HG02885 (cell line): ENCODE data around the gene ZBTB24.
"Not testable (repeated sequence)": the region's sequence is repeated elsewhere in the genome, so short reads cannot be mapped to it uniquely, and the experiment has no call there.

Source experiments
- ATAC-seq: cut with Tn5 transposase; IDR thresholded peaks from one replicate; pipeline ENCODE4 v1.9.1; 2021; ENCODE audit warnings: mild to moderate bottlenecking; ENCODE audit not compliant: unreplicated experiment, poor library complexity

The ZBTB24 gene

DNA sequence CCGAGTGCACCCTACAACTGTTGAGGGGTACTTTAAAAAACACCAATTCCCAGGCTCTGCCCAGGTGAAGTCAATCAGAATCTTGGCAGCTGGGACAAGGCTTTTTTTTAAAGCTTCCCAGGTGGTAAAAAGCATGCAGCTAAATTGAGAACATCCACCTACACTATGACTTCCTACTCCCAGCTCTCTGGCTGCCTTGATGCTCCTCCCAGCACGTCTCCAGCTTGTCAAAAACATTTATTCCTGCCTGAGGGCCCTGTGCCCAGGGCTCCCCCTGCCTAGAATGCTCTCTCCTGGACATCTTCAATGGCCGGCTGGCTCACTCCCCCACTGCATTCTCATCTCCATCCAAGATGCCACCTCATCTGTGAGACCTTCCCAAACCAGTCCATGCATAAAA is 9.9 kb downstream of the ZBTB24 start:
- ATAC-seq, result no peak

DNA sequence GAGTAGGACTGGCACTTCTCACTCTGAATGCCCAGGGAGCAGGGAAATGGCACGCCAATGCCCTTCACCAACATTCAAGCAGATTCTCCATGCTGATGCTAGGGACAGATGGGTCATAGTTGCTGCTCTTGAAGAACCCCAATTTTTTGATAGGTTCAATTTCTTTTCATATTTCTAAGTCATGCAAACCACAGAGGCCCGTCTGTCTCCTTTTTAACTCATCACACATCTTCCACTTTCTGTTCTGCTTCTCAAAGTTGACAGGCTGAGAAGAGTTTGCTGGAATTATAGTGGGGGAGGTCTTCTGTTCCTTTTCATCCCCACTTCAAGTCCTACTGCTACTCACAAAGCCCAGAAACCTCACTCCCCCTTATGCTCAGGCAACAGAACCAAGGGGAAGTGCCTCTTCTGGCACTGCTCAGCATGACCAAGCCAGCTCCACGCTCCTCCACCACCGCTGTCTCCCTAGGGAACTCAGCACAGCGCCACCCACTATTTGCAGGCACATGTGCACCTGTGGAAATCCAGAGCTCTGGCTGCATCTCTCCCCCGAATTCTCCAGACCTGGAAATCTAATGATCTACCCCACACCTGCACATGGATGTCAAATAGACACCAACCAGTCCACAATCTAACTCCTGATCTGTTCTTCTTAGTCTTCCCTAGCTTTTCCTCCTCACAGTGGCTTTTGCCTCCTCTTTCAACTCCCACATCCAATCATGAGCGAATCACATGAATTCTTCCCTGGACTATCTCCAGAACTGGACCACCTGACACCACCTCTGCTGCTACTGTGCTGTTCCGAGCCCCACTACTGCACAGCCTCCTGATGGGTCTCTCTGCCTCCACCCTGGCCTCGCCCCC is 10.7 kb downstream of the ZBTB24 start:
- ATAC-seq, result peak; percentile 71

DNA sequence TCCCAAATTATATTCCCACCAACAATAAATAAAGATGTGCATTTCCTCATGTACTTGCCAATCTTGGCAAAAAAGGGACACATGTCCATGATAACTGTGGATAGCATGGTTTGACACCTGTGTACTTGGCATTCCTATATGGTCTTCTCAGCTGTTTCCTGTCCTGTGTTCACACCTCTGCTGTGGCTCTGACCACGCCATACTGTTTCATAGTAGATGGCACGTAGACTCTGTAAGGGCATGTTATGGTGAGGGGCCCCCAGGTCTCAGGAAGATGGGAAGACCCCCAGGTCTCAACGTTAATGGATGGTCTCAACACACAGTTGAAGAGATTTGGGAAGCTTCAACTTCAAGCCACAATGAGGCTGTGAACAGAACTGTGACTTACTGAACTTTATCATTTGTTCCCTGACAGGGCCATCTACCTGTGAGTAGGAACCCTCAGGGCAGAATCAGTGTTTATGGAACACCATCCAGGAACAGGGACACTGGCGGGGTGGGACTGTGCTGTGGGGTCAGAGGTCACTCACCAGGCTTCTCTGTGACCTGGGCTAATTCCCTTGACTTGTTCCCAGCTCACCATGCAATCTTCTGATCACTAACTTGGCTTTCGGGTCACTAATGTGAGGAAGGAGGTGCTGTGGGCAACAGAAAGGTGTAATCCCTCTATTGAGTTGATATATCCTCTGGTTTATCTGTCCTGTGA is 11.8 kb downstream of the ZBTB24 start:
- ATAC-seq, result no peak

DNA sequence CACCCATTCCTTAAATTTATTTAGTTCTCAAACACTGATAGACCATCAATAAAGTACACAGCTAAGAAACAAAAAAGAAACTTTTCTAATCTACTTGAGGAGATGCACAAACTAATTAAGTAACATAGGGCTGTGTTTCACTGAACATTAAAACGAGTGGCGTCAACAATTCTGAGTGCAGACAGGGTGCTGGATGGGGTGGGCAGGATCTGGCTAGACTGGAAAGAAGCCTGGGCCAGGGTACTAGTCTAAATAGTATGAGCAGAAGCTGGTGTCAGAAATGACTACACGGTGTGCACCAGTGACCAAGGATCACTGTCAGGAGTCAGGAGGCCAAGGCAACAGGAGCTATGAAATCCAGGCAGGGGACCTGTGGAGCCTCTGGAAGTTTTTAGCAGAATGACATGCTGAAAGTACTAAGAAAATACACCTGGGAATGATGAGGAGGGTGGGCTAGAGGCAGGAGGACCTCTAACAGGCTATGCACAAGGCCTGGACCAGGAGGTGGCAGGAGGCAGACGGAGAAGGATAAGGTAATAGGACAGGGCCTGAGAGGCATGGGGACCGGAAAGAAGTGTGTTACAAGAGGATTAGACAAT is 13.3 kb downstream of the ZBTB24 start:
- no peak for ATAC-seq

DNA sequence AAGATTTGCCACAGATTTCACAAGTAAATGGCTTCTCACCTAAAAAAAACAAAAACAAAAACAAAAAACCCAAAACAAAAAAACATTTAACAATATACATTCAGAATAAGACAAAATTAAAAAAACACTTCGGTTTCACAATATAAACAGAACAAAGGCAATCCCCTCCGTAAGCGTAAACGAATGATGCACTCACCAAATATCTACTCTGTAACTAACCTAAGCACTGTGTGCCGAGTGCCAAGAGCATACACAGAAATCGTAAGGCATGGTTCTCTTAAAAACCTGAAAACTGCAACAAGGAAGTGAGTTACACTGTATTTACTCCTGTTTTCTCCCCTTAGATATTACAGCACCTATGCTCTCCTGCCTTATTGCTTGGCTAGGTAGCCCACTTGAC is 15.3 kb downstream of the ZBTB24 start:
- ATAC-seq, result no peak

DNA sequence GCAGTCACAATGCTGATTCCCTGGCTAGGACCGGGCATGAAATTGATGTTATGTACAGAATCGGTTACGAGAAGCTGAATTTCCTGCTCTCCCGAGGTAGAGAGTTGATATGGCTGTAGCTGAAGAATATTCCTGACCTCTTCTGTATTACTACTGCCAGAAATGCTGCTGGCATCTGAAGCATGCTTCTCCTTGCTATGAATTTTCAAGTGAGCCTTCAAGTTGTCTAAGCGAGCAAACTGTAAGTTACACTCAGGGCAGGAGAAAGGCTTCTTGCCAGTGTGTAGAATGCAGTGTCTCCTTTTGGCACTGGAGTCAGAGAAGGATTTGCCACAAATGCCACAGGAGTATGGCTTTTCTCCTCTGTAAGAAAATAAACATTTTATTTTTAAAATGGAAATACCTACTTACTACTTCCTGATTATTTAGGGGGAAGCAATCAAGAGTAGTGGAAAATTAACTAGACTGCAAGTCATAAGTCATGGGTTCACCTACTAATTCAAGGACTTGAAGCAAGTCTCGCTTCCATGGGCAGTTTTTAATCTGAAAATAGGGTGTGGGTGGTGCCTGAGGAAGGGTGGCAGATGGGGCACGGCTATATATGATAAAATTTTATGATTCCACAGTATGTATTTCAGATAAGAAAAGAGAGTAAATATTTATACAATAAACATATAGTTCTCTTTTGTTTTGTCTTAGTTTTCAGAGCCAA is 16.7 kb downstream of the ZBTB24 start:
- no peak for ATAC-seq

DNA sequence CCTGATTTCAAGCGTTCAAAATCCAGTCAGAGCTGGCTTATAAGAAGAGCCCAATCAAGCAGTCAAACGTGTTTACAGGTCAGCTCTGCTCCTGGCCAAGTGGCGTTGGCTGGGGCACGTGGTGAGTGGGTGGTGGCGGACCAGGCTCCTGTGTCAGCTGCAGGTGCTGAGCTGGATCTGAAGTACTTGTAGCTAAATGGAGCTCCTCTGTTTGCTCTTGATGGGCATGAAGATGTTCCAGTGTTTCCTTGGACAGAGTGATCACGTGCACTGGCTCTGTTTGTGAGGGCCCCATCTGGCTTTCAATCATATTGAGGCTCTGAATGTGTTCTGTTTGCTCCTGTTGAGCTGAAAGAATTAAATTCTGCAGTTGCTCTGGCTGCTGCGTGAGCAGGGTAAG is 17.2 kb downstream of the ZBTB24 start:
- no peak for ATAC-seq

DNA sequence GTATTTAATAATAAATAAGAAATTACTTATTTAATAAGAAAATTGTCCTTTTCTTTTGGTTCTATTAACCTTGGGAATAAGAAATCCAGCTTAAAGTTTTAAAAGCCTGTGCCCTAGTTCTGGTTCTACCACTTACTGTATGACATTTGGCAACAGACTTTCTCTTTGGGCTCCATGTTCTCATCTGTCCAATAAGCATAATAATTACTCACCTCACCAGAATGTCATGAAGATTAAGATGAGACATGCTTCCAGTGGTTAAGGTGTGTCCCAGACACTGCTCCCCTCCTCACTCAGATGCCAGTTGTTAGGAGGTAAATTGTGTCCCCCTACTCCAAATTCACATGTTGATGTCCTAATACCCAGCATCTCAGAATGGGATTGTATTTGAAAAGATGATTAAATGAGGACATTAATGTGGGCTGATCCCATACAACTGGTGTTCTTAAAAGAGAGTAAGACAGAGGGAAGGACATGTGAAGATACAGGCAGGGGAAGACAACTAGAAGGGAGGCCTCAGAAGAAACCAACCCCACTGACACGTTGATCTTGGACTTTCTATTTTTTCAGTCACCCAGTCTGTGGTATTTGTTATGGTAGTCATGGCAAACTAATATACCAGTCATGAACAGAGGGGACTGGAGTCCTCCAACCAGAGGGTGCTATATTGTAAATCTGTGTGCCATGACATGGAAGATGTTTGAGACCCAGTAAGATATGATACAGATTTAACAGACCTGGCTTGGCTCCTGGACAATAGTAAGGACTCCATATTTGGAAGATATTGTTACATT is 21.1 kb downstream of the ZBTB24 start:
- ATAC-seq, result no peak

DNA sequence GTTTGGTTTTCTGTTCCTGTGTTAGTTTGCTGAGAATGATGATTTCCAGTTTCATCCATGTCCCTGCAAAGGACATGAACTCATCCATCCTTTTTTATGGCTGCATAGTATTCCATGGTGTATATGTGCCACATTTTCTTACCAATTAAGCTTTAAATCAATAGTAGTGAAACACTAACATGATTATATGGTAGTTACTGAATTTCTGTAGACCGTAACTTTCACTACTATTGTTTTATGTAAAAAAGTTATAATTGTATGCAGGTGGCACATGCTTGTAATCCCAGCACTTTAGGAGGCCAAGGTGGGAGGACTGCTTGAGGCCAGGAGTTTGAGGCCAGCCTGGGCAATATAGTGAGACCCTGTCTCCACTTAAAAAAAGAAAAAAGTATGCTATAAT is 21.8 kb downstream of the ZBTB24 start:
- ATAC-seq, result not testable (repeated sequence)

DNA sequence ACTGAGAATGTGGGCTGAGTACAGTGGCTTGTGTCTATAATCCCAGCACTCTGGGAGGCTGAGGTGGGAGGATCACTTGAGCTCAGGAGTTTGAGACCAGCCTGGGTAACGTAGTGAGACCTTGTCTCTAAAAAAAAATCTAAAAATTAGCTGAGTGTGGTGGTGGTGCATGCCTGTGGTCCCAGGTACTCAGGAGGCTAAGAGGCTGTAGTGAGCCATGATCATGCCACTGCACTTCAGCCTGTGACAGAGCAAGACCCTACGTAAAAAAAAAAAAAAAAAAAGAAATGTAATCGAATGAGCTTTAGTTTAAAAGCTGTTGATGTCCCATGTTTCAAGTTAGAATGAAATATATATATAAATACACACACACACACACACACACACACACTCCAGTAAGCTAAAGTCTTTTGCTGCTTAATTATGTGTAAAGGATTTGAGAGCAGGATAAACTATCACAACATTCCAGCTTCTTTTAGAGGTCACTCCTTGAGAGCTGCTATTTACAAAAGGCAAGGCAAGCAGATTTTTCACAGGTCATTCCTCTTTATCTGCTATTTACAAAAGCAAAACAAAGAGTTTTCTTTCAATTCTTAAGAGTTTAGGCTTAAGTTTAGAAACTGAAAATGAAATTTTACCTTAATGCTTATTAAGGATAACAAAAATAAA is 22.7 kb downstream of the ZBTB24 start:
- no peak for ATAC-seq

DNA sequence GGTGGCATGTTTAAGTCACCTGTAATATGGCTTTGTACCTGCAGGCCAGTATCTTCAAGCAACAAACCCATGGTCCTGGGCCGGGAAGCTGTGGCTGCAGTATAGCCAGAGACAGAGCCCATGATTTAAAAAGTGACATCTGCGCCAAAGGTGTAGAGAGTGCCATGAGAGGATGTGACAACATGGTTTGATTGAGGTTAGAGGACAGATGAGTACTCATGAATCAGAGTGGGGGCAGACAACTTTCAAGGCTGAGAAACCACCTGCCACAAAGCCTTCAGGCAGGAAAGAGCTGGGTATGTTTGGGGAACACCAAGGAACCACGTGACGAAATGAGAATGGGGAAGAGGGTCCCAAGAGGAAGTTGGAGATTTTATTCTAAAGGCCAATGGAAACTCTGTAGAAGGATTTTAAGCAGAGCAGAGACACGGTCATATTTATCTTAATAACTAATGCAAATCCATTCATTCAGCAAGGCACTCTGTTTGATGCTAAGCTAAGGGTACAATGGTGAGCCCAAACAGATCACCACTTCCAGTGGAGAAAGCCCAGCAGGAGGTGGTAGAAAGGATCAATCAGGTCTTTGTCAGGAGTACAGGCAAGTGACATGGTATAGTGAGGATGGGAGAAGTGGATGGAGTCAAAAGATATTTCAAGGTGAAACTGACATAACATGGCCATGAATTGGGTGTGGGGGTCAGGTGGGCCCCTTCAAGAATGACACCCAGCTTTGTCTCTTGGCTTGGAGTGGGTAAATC is 24.1 kb downstream of the ZBTB24 start:
- no peak for ATAC-seq

DNA sequence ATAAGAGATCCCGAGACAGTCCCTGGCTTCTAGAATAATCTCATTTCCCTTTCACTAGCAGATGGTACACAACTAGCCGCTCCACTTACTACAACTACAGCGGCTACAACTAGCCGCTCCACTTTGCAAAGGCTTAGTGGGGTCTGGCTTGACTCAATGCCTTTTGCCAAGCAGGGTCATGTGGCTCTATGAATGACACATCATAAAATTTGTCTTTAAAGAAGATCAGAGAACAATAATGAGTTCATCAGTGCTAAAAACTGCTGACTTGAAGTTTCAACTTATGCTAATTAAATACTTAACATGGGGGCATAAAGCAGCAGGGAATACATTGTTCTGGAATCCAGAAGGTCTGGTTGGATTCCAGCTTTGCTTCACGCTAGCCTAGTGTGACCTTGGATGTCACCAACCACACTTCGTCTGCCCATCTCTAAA is 25.4 kb downstream of the ZBTB24 start:
- ATAC-seq, result no peak

DNA sequence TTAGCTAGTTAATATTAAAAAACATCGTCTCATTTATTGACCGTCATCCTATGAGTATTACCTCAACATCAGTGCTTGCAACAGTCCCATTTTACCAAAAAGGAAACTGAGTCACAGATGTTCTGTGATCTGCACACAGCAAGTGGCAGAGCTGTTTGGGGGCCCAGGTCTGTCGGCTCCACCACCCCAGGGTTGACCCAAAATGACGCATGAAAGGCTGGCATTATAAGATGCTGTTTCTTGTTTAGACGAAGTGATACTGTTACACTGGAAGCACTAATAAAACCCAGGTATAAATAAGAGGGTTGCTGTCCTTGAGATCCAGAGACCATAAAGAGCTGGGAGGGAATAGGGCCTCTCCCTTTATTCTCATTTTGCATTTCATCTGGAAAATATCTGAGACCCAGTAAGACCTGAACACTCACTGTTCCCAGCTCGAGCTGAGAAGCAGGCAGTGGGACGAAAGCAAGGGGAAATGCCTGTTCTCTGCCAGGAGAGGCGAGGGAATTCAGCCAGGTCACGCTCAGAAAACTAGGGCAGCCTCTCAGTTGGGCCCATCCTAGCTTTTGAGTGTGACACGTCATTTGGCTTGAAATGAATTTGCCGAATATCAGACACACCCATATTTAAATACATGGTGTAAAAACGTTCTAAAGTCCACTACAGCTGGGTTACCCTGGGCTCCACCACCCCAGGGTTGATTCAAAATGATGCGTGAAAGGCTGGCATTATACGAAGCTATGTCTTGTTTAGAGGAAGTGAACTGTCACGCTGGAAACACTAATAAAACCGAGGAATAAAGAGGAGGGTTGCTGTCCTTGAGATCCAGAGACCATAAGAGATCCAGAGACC is 26.1 kb downstream of the ZBTB24 start:
- ATAC-seq, result no peak

DNA sequence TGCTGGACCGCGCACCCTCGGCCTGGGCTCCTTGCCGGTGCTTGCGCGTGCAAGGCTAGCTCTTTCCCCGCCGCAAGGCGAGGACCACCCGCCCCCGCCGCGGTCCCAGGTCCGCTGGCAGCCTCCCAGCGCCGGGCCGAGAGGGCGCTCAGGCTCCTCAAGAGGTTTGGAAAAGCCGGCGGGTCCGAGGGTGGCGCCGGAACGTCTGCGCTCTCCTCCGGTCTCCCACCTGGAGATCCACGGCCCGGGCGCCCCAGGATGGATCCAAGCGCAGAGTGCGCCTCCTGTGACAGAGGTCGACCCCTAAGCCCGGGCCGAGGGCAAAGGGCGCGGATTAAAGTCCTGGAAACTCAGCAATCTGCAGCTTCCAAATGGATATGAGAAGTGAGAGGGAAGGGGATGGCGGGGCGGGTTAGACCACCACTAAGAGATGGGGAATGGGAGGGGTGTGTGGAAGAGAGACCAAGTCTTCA is 26.9 kb downstream of the ZBTB24 start:
- ATAC-seq, result no peak

DNA sequence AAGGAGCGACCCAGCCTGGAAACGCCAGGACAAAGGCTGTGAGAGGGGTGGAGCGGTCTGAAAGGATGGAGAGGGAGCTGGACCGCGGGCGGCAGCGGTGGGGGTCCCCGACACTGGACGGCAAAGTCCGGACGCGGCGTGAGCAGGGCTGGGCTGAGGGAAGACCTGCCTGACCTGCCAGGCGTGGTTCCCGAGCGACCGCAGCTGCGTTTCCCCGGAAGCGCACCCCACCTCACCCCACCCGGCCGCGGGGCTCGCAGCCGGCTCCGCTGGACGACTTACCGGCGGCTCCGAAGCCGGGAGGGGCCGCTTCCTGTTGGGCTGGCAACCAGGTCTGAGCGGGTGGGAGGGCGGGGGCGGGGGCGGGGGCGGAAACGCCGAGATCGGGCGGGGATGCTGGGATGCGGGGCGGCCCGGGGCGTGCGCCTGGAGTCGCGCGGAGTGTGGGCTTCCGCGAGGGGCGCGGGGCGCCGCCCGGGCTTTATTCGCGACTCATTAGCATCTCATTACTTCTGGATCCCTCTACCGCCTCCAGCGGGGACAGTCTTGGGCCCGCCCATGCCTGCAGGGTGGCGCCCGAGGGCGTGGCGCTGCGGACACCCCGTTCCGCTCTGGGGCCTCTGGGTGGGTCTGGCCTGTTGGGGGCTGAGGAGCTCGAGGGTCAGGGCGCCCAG is 27.4 kb downstream of the ZBTB24 start, which contains the start of gene MICAL1:
Gene MICAL1 (minus strand): TSS at position 336 of the 674 bp plus-strand sequence. CDS start 1,576 bp downstream, outside the sequence.
- ATAC-seq, result peak; percentile 62

DNA sequence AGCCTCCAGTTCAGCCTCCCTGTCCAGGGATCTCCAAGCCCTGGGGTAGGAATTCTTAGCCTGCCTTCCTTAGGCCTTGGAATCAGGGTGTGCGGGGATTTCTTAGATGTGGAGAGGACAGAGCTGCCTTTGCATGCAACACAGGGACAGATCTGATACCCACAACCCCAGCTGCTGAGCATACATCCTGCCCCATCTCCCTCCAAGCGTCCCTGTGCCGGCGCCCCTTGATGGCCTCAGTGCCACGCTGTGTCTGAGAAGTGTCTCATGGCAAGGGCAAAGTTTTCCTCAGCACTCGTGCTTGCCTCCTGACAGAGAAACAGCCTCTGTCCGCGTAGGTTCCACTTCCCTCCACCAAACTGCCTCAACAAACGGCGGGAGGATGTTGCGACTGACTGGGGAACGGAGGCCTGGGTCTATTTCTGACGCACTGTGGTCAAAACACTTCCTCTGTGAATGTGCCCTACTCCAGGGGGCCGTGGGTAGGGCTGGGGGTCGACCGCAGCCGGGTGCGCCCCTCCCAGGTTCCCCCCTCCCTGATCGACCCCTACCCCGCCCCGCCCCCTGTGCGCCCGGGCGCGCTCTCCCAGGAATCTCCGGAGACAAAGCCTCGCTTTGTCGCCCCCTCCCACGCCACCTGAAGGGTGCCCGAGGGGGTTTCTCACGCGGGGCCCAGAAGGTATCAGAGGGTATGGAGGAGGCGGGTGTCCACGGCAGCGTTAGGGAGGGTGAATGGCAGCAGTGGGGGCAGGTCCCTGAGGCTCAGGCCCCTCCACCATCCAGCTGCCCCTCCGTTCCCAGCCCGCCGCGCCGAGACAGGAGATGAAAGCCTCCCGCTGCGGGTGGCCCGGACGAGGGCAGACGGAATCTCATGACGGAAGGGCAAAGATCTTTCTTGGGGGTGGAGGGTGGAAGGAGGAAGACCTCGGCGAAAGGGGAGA is 28.3 kb downstream of the ZBTB24 start:
- peak; percentile 30 for ATAC-seq
